A549 (cell line): Measurements from ENCODE around the gene SRGAP3.

Experiments used
- MAFK ChIP-seq: fragments of 450-650 bp; IDR thresholded peaks from 2 replicates; pipeline ENCODE4 v1.6.1; 2014; ENCODE audit not compliant: partially characterized antibody
- POLR2AphosphoS2 ChIP-seq: conservative IDR thresholded peaks from 2 replicates; pipeline ENCODE4 v1.6.1; 2012; ENCODE audit warnings: low read length, improper control_type of control experiment, inconsistent platforms
- TF ChIP-seq, protein P1 (sequence below): fragments of >200 bp; sonication (Bioruptor Twin); formaldehyde crosslinking; IDR thresholded peaks from 3 replicates; pipeline ENCODE4 v1.5.1; 2016
- TF ChIP-seq, protein P2 (sequence below): IDR thresholded peaks from 2 replicates; pipeline ENCODE4 v1.6.1; 2012

DNA sequence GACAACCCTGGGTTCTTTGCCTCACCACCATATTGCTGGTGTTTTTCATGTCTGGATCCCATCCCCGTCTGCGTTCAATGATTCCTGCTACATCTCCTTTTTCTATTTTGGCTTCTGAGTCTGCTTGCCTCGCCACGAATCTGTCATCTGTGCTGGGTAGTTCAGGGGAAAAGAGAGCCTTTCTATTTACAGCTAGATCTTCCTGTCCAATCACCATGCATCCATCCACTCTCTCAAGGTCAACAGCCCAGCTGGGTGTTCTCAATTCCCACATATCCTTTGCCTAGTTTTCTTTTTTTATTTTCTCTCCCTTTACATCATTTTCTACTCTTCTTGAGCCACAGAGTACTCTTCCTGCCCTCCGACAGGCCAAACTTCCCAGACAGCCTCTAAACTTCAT is 181.4 kb downstream of the SRGAP3 start:
- TF ChIP-seq, protein P1, sequence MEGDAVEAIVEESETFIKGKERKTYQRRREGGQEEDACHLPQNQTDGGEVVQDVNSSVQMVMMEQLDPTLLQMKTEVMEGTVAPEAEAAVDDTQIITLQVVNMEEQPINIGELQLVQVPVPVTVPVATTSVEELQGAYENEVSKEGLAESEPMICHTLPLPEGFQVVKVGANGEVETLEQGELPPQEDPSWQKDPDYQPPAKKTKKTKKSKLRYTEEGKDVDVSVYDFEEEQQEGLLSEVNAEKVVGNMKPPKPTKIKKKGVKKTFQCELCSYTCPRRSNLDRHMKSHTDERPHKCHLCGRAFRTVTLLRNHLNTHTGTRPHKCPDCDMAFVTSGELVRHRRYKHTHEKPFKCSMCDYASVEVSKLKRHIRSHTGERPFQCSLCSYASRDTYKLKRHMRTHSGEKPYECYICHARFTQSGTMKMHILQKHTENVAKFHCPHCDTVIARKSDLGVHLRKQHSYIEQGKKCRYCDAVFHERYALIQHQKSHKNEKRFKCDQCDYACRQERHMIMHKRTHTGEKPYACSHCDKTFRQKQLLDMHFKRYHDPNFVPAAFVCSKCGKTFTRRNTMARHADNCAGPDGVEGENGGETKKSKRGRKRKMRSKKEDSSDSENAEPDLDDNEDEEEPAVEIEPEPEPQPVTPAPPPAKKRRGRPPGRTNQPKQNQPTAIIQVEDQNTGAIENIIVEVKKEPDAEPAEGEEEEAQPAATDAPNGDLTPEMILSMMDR, result no peak
- no peak for TF ChIP-seq MAFK
- TF ChIP-seq, protein P2, sequence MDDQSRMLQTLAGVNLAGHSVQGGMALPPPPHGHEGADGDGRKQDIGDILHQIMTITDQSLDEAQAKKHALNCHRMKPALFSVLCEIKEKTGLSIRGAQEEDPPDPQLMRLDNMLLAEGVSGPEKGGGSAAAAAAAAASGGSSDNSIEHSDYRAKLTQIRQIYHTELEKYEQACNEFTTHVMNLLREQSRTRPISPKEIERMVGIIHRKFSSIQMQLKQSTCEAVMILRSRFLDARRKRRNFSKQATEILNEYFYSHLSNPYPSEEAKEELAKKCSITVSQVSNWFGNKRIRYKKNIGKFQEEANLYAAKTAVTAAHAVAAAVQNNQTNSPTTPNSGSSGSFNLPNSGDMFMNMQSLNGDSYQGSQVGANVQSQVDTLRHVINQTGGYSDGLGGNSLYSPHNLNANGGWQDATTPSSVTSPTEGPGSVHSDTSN, result no peak
- no peak for TF ChIP-seq POLR2AphosphoS2
